Measurements from ENCODE around the gene ZBTB7C. TPM values are rescaled to one million over a fixed set of nuclear protein-coding genes. Genes with fewer than 3 reads are reported as not detected.

ZBTB7C gene
- total RNA-seq, 6 donors from 2014 or later: 6.1 to 18.1 (median 12.2) TPM

- Histone ChIP-seq H3K27ac (no peak overlapping the region), H3K4me3 (no peak overlapping the region), H3K9me3 (no peaks in the 10 kb centered on the region), H3K36me3 (no peaks in the 10 kb centered on the region), H3K4me1 (no peaks in the 10 kb centered on the region), H3K27me3 (no peaks in the 10 kb centered on the region)
- DNase-seq (no peak), ATAC-seq (ENCODE audit: low FRiP score in 2 of 2) (no peak)
- TF ChIP-seq CTCF (IDR thresholded peaks at IDR 0.05) (no peak), EP300 (IDR thresholded peaks at IDR 0.05) (no peak), POLR2AphosphoS5 (IDR thresholded peaks at IDR 0.05) (no peak), POLR2A (IDR thresholded peaks at IDR 0.05) (no peak)
- WGBS, 2 donors: 89 to 93% methylated on average over 9 of the region's 9 CpGs
Observed at GRCh38 chr18:48202006-48202348, 207.2 kb downstream of the ZBTB7C start.

DNA sequence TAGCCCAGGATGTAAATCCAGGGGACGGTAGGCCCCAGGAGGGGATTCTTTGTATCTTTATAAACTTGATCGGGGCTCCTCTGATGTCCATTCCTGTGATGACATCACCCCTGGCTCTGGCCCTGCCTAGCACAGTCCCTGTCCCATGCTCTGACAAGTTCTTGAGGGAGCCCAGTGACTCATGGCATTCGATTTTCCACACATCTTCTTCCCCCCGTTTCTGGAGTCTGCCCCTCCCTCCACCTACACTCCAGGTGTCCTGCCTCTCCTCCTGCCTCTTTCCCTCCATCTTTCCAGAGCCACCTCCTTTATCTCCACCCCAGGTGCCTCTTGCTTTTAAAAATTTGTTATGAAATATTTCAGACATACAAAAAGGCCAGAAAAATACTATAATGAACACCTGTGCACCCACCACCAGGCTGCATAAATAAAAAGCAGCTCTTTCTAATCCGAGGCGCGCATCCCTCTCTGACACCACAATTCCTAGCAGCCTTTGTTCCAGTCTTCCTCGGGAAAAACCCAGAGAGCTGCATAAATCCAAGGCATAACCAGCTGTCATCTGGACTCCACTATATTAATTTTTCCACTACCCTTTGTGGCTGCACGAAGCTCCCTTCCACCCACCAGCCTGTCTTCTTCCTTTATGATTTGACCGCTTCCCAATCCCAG, 207.7 kb downstream of the ZBTB7C start:
- H3K27ac ChIP-seq: no peak overlapping the region
- no peaks in the 10 kb centered on the region for H3K27me3 ChIP-seq
- WGBS, 2 donors: 73 to 81% methylated on average over 10 of the region's 10 CpGs
- ATAC-seq (ENCODE audit: low FRiP score in 2 of 2) (no peak), DNase-seq (no peak)
- H3K4me3 ChIP-seq: no peak overlapping the region
- TF ChIP-seq POLR2A (IDR thresholded peaks at IDR 0.05) (no peak), POLR2AphosphoS5 (IDR thresholded peaks at IDR 0.05) (no peak), EP300 (IDR thresholded peaks at IDR 0.05) (no peak), CTCF (IDR thresholded peaks at IDR 0.05) (no peak)
- no peaks in the 10 kb centered on the region for H3K36me3 ChIP-seq
- H3K4me1 ChIP-seq: no peaks in the 10 kb centered on the region
- H3K9me3 ChIP-seq: no peaks in the 10 kb centered on the region

DNA sequence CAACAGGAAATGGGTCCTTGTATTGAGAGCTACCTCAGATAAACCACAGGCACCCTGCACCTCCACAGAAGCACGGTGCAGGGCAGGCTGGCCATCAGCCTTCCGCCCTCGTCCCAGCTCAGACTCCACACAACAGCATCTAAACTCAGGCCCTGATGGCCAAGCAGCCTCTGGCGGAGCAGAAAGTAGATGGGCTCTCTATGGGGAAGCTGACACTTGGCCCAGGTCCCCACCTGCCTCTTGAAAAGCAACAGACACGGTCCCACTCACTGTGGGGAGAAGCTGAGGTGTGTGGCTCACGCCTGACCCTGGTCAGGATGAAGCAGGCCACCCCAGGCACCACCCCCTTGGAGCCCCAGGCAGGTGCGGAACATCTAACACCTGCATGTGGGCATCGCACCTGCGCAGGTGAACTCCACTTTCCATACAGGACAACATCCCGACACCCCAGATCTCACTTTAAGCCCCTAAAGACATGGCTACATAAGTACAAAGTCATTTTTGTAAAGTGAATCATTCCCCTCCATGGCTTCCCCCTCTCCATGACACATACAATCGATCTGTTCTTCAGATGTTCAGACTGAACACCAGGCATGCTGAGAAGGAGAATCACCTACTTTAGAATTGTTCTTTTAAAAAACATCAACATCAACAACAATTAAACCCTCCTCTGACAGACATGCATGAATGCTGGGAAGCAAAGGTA, 208.4 kb downstream of the ZBTB7C start:
- H3K4me1 ChIP-seq: no peaks in the 10 kb centered on the region
- TF ChIP-seq POLR2AphosphoS5 (IDR thresholded peaks at IDR 0.05) (no peak), CTCF (IDR thresholded peaks at IDR 0.05) (no peak), POLR2A (IDR thresholded peaks at IDR 0.05) (no peak), EP300 (IDR thresholded peaks at IDR 0.05) (no peak)
- ATAC-seq (ENCODE audit: low FRiP score in 2 of 2) (peak in 1 of 2 donors; percentile 38), DNase-seq (no peak)
- H3K9me3 ChIP-seq: no peaks in the 10 kb centered on the region
- H3K36me3 ChIP-seq: no peaks in the 10 kb centered on the region
- no peak overlapping the region for H3K4me3 ChIP-seq
- WGBS, 2 donors: 90 to 94% methylated on average over 8 to 11 of the region's 11 CpGs
- H3K27me3 ChIP-seq: no peaks in the 10 kb centered on the region
- H3K27ac ChIP-seq: no peak overlapping the region

GRCh38 chr18:48199399-48199798, 209.8 kb downstream of the ZBTB7C start:
- no peaks in the 10 kb centered on the region for H3K27me3 ChIP-seq
- no peak overlapping the region for H3K27ac ChIP-seq
- H3K4me1 ChIP-seq: peaks cover 0 to under 1% (median 0%) of the 10 kb centered on the region in 4 donors
- no peak overlapping the region for H3K4me3 ChIP-seq
- DNase-seq (no peak), ATAC-seq (ENCODE audit: low FRiP score in 2 of 2) (no peak)
- H3K9me3 ChIP-seq: no peaks in the 10 kb centered on the region
- TF ChIP-seq EP300 (IDR thresholded peaks at IDR 0.05): no peak
- TF ChIP-seq CTCF (IDR thresholded peaks at IDR 0.05): no peak
- no peak for TF ChIP-seq POLR2AphosphoS5 (IDR thresholded peaks at IDR 0.05)
- no peak for TF ChIP-seq POLR2A (IDR thresholded peaks at IDR 0.05)
- no peaks in the 10 kb centered on the region for H3K36me3 ChIP-seq
- 16 to 28% methylated on average over 3 of the region's 3 CpGs for WGBS, 2 donors
